DLD1 (cell line): Measurements from ENCODE around the gene GRIA4.

ENCODE experiments used
- in situ Hi-C: cut with HindIII; loops from 2 replicates; pipeline ENCODE4 v1.10.0; 2017; ENCODE audit warnings: low sequenced_read_pairs

Gene GRIA4

DNA sequence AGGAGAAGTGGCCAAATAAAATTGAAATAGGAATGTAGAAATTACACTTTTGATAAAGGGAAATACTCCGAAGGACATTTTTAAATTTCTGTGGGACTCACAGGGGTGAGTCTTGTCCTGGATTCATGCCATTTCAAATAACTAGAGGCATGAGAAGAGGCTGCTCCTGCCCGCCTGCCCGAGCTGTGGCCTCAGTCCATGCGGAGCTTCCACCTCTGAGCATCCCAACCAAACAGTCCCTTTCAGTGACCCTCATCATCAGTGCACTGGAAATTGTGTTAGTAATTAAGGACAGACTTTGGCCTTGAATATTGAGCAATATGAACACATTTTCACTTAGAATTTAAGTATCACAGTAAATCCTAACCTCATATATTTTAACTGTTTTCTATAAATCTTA lies 25.6 kb downstream of the GRIA4 start:
- in situ Hi-C loops: loop anchor here (25.0 kb wide), 1 partner anchor 1448 kb away; no protein-coding TSS in a partner anchor

DNA sequence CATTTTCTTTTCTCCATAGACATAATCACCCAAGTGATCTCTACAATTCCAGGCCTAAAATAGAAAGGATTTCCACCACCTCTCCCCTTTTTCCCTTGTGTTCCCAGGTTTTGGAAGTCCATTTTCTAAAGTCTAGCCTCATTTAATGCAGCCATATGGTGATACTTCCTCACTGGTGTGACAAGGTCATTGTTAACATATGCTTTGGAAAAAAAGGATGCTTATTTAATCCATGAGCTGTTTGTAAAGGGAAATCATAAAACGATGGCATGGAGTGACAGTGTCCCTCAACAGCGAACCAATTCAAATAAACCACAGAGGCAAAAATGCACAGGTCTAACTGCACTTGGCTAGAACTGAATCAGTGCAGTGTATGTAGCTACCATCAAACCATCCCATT lies 26.6 kb downstream of the GRIA4 start:
- in situ Hi-C loops: loop anchor here (25.0 kb wide), 1 partner anchor 1449 kb away; no protein-coding TSS in a partner anchor

DNA sequence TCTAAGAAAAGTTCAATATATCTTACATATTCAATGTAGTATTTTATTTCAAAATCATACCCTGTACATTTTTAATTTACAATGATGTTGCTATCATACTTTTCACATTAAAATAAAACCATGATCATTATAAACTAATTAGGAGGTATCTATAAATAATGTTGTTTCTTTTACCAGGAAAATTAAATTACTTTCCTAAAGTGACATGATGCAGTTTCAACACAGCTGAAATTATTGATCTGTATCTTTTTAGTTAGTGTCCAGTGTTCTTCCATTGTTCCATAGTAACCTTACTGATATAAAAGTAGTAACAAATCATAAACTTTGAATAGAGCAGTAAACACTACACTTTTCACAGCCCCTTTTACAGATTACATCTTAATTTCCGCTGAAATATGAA lies 29.7 kb downstream of the GRIA4 start:
- in situ Hi-C loops: loop anchor here (25.0 kb wide), 1 partner anchor 1452 kb away; no protein-coding TSS in a partner anchor

DNA sequence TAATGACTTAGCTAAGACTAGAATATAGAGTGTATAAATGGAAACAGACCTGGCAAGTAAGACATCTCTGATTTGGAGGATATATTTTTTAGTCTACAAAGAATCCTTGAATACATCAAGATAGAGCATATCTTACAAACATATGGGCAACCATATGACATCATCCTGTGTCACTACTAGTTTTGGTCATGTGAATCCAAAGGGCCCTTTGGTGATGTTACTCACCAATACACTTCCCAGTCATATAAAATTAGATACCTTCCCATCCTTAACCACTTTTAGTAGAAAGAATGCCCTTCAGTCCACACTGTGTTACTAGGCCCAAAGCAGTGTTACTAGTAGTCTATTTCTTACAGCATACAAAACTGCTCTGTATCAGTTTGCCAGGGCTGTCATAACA lies 31.6 kb downstream of the GRIA4 start:
- in situ Hi-C loops: loop anchor here (25.0 kb wide), 1 partner anchor 1454 kb away; no protein-coding TSS in a partner anchor

DNA sequence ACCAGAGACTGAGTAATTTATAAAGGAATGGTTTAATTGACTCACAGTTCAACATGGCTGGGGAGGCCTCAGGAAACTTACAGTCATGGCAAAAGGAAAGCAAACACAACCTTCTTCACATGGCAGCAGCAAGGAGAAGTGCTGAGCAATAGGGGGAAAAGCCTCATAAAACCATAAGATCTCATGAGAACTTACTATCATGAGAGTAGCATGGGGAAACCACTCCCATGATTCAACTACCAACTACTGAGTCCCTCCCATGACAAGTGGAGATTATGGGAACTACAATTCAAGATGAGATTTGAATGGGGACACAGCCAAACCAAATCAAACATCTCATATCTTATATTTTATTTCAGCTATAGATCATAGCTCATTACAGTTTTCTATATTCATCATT lies 33.0 kb downstream of the GRIA4 start:
- in situ Hi-C loops: loop anchor here (25.0 kb wide), 1 partner anchor 1456 kb away; no protein-coding TSS in a partner anchor

DNA sequence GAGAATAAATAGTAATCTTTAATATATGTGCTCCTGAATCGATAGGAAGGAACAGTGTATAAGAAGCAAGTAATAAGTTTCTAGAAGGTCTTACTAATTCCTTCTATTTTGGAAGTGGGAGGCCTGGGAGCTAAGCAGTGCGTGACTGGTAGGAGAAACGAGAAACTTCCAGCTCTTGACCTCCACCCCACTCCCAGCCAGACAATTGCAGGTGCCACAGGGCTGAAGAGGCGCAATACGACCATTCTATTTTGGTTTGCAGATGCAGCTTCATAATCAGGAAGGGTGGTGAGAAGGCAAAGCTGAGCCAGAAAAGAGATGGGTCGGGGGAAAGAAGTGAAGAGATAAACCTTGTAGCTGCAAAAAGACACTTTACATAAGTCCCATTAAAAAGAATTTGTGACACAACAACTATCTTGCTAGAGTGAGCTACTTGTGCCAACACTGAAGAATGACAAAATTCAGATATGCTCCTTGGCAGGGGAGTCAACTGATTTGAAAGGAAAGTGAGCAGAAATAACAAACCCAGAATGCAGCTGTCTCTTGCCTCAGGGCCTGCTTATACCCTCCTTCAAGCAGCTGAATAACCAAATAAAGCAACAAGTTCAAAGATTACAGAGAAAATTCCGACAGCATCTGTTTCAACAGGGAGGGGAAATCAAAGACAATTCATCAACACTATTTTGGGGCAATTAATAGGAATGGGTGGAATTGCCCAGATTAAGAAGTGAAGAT lies 35.1 kb downstream of the GRIA4 start:
- in situ Hi-C loops: loop anchor here (25.0 kb wide), 1 partner anchor 1458 kb away; no protein-coding TSS in a partner anchor

DNA sequence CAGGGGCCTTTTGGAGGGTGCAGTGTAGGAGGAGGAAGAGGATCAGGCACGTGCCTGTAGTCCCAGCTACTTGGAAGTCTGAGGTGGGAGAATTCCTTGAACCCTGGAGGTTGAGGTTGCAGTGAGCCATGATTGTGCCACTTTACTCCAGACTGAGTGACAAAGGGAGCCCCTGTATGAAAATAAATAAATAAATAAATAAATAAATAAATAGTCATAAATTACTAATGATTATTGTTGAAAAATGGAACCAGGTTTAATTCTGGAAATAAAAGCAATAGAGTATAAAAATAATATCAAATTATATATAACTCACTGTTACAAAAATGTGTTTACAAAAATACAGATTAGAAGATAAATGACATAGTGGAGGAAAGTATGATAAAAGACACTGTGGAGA lies 37.9 kb downstream of the GRIA4 start:
- in situ Hi-C loops: loop anchor here (25.0 kb wide), 1 partner anchor 1460 kb away; no protein-coding TSS in a partner anchor

DNA sequence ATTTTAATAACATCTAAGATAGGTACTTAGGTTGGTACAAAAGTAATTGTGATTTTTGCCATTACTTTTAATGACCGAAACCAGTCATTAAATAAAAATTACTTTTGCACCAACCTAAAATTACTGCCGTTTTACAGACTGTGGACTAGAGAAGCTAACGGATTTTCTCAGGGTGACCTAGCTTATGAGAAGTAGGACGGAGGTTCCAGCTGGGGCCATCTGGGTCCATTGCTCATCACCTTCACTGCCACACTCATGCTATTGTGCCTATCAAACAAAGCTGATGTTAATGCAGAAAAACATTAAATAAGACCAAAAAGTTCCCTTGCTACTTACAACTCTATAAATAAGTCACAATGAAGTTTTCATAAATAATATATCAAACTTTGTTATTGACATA lies 38.9 kb downstream of the GRIA4 start:
- in situ Hi-C loops: loop anchor here (25.0 kb wide), 1 partner anchor 1461 kb away; no protein-coding TSS in a partner anchor

DNA sequence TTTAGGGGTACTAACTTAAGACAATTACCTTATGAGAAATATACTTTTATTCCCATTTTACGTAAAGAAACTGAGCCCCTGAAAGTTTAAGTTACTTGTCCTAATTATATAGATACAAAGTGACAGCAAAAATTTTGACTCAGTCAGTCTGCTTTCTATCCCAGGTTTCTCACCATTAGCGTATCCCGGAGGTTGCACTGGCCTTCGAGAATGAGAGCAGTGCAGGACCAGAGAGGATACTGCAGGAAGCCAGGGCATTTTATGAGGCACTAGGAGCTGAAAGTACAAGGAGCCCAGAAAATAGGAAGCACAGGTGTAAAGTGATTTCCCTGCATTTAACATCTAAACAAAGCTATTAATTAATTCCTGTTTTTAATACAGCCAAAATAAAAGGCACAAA lies 55.4 kb downstream of the GRIA4 start:
- in situ Hi-C loops: no loop called here

DNA sequence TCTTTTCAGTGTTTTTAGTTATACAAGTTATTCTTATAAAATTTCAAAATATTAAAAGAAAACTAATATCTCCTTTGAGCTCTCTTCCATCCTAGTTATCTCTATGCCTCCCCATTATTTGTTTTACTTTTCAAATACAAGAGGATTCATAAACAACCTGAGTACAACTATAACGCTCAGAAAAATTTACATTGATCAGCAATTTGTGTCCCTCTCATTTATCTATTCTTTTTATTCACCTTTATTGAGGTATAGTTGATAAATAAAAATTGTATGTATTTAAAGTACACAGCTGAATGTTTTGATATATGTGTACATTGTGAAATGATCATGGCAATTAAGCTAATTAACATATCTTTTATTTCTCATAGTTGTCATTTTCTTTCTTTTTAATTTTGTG lies 57.6 kb downstream of the GRIA4 start:
- in situ Hi-C loops: no loop called here

DNA sequence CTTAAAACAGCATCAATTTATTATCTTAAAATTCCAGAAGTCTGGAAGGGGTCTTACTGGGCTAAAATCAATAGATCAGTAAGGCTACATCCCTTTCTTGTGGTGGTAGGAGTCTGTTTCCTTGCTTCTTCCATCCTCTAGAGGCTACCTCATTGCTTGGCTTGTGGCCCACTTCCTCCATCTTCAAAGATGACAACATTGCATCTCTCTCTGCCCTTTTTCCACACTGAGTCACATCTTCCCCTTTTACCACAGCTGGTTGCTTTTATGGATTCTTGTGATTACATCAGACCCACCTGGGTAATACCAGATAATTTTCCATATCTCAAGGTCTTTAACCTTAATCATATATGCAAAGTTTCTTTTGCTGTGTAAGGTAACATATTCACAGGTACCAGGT lies 60.9 kb downstream of the GRIA4 start:
- in situ Hi-C loops: no loop called here

DNA sequence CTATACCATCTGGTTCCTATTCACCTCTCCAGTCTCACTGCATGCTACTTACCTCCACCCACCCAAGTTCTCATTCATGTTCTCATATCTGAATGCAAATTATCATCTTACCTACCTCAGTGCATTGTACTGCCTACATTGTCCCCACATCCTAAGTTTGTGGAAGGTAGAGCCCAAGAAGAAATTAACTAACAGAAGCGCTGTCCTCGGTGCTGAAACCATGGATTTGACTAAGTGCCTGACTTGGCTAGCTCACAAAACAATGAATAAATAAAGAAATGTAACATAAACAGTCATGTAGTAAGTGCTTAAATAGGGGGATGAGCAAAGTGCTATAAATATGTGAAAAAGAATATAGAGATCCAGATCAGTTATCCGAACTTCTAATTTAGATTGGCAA lies 63.2 kb downstream of the GRIA4 start:
- in situ Hi-C loops: no loop called here

DNA sequence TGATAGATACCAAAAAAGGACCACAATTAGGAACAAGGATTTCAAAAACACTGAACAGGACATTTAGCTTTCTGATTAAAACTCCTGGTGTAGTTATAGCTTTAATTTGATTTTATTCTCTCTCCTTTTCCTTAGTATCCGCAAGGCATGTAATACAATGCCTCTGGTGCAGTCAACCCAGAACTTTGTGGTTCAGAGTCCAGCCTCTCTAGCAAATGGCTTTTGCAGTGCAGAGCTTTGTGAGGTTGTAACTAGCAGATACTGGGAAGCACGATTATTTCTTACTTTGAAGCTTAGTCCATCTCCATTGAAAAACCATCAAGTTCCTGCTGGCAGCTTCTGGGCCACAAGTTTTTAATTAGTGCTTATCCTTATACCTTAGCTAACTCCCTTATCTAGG lies 79.8 kb downstream of the GRIA4 start:
- in situ Hi-C loops: no loop called here

DNA sequence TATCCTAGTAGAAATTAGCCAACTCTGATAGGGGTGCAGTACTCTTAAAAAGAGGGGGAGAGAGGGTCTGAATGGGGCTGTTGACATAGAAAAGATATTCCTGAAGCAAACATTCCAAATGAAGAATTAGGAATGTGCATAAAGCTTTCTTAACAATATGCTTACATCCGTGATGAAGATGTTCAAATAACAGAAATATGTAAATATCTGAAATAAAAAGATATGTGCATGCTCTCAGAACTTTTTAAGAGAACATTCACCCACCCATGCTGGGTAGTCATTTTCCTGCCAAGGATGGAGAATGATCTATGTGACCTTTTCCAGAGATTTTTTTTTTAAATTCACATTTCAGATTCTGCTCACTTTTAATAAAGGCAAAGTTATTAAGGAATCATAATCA lies 80.6 kb downstream of the GRIA4 start:
- in situ Hi-C loops: no loop called here

DNA sequence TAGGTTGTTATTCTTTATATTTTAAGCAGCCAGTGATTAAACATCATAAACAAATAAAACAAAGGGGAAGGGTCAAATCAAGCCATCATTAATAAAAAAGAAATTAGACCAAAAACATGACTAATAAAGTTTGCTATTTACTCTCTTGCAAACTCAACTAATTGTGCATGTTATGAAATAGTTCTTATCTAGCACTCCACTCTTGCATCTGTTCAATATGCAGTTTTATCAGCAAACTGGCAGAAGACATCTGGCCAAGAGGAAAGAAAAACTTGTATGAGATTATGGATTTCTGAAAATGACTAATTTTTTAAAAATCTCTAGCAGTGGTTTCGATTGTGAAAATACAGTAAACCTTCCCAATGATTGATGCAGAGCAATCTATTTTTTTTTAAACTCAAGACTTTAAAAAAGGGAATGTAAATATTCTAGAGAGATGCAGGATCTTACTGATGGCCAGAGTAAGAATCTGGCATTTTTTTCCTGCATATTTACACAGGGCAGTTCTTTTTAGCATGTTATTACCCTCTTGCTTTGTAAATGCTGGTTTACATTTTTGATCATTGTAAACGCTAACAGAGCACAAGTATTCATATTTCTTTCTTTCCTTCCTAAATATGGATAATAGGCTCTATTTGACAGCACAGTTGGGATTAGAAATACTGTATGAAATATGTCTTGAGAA lies 83.3 kb downstream of the GRIA4 start:
- in situ Hi-C loops: no loop called here

DNA sequence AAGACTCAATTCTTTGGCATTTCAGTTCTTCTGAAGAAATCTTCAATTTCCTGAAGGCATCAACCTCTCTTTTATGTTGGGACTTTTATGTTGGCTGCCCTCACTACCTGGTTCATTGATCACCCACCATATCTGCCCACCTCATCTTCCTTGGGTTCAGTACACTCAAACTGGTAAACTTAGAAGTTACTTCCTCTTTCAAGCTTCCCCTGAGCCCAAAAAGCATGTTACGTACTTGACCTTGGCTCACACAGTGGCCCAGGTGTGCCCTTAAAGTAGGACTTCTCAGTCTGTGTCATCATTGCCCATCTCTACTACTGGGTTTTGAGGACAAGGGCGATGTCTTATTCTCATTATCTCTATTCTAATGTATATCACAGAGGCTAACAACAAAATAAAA lies 86.1 kb downstream of the GRIA4 start:
- in situ Hi-C loops: no loop called here

DNA sequence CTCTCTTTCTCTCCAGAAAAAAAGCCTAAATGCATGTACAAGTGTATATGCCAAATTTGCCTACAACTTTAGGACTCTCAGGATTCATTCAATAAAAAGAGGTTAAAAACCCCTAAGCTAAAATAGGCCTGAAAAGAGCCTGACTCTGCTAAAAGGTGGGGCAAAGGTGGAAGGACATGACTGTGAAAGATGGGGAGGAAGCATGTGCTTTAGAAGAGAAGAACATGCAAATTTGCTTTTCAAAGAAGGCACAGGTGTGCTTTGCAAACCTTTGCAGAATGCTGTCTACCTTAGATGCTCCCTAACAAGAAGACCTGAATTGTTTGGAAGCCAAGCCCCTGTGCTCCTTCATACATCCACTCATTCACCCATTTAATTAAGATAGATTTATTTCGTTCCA lies 87.4 kb downstream of the GRIA4 start:
- in situ Hi-C loops: no loop called here

DNA sequence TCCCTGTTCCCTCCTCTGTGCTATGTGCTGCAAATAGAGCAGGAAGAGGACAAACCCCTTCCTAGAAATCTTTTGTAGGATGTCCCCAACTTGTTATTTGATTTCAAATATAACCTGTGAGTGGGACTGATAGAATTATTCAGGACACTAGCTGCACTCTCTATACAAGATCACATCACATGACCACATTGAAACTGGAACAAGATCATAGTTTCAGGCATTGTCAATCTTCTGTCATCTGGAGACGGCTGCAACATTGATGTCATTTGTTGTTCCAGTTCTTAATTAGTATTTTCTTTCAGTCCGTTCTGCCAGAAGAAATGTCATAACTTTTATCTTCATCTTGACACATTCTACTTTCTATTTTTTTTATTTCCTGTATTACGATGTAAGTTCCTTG lies 89.3 kb downstream of the GRIA4 start:
- in situ Hi-C loops: no loop called here

DNA sequence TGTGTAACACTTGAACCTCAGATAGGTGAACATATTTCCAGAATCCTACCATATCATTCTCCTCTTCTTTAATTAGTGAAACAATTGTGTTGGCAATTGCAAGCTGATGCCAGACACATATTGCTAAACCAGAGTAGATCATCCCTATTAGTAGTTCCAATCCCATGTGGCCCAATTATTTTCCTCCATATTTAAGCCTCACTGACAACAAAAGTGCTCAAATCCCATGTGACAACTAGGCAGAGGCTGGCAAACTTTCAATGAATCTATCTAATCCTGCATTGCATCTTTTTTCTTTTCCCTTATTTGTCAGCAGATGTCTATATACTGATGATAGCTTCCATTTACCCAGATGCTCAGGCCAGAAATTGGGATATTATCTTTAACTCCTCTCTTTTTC lies 90.4 kb downstream of the GRIA4 start:
- in situ Hi-C loops: no loop called here

DNA sequence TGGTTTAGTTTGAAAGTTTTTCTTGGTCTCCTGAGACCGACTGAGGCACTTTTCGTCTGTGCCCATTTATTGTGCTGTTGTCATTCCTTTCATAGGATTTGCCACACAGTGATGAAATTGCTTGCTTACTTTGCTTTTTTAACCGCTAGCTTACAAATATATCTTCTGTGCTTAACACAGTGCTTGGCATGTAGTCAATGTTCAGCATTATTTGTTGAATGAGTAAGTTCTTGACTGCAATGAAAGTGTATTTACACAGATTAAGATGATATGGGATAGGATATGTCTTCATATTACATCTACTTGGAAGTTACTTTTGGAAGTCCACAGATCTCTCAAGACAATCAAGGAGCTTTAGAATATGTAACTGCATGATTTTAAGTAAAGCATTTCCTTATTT lies 91.2 kb downstream of the GRIA4 start:
- in situ Hi-C loops: no loop called here

DNA sequence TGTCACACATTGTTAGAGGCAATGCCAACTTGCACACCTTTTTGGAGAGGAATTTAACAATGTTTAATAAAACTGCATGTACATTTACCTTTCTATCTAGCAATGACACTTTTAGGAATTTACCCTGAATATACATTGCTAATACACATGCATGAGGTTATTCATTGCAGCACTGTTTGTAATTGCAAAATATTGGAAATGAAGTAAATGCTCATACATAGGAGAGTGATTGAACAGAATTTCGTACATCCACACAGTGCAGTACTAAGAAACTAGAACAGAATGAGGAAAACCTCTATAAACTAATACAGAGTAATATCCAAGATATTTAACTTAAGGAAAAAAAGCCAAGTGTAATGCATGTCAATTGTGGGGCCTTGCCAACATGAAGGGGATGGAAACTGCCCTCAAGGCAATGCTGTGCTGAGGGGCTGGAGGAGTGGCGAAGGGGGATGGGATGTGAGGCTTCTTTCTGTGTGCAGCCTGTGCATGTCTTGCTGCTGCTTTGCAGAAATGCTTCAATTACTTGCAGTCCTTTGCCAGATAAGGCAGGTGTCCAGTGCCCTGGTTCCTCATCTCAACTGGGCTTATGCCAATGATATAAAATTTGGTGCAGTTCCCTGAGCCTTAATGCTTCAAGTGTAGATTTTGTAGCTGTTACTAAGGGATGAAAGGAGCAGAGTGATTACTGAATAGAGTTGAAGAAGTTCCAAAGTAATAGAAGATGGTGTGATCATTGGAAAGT lies 96.1 kb downstream of the GRIA4 start:
- in situ Hi-C loops: no loop called here
